Measurements from ENCODE around the gene SHROOM4.

SHROOM4 gene

DNA sequence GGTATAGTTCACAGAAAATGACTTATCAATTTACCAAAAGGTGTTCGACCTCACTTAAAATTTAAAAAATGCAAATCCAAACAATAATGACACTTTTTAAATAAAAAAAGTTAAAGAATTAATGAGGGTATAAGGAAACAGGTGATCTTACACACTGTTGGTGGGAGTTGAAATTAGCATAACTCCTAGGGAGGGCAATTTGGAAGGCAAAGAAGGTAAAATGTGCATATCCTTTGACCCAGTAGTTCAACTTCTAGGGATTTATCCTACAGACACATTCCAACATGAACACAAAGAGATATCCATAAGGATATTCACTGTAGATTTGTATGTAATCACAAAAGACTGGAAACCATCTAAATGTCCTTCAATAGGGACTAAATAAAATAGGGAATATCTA lies 199.5 kb downstream of the SHROOM4 start:
- no peak for DNase-seq

DNA sequence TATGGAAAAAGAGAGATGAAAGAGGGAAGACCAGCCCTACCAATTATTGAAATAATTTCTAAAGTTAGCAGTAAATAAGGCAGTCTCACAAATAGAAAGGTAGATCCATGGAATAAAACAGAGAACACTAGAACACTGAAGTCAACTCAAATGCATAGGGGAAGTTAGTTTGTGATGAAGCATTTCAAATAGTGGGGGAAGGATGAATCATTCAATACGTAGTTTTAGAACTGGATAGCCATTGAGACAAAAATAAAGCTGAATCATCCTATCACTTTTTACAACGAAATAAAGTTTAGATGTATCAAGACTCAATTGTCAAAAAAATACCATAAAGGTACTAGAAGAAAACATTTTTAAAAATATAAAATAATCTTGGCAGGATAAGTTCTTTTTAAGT lies 200.1 kb downstream of the SHROOM4 start:
- DNase-seq: no peak

DNA sequence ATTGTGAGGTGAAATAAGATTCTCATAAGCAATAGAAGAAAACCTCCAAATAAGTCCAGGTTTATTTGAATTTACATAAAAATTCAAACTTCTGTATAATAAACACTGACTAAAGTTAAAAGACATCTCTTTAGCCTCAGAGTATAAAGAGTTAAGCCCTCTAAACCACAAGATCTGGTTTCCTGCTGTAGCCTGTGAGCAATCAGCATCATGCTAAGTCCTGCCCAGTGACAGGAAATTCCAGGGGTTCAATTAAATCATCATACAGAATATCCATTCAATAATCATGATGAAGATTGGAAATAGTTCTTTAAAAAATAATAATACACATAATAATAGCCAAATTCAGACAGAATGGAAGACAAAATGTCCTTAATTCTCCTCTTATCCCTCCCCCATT lies 204.2 kb downstream of the SHROOM4 start:
- DNase-seq: no peak

DNA sequence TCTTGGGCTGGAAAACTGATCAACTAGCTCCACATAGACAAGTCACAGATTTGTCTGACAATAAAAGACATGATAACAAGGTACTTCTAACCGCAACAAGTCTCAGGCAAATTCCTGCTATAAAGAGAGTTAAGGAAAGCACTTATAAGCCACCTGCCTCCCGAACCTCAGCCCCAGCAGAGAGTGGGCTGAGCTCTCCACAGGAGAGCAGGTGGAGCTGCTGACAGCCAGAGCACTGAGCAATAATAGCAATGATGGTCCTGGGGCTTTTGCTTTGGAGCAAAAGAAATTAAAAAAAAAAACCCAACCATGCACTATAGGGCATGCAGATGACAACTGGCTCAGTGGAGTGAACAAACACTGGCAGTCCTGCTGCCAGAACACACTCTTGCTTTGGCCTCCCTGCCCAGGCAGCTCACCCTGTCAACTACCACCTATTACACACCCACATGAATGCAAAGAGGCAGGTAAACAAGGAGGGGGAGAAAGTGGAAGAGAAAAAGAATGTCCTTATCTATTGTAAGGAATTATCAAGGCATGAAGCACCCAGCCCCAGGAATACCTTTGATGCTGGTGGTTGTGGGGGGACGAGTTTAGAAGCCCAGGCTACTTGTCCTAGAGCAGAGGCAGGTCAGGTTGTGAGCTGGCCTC lies 207.6 kb downstream of the SHROOM4 start:
- DNase-seq: no peak

DNA sequence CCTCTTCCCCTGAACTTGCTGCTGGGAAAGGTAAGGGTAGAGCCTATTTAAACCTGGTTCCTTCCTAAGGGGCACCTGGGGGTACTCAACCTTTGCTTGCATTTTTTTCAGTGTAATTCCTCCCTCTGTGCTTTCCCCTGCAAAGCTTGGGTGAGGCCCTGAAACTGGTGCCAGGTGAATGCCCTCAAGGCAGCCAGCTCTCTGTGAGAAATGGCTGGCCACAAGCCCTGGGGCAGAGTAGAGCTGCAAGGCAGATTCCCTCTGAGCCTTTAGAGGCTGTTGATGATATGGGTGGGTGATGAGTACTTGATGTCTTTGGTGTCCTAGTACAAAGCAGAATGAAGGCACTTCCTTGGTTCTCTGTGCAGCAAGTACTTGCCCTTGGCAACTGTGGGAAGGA lies 217.9 kb downstream of the SHROOM4 start:
- DNase-seq: no peak

DNA sequence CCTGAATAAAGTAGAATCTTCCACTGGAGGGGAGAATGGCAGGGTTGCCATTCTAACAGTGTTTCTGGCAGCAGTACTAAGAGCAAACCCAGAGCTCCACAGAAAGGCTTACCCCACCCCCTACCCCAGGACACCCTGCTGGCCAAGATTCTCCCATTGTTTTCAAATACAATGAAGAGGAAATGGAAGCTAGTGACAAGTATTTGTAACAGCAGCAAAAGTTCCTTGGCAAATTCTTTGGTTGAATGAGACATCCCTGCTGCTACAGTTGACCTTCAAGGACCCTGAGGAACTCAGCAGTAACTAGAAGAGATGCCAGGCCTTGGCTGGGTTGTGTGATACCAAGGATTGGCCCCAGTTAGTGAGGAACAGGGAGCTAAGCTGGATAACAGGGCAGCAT lies 219.2 kb downstream of the SHROOM4 start:
- no peak for DNase-seq

DNA sequence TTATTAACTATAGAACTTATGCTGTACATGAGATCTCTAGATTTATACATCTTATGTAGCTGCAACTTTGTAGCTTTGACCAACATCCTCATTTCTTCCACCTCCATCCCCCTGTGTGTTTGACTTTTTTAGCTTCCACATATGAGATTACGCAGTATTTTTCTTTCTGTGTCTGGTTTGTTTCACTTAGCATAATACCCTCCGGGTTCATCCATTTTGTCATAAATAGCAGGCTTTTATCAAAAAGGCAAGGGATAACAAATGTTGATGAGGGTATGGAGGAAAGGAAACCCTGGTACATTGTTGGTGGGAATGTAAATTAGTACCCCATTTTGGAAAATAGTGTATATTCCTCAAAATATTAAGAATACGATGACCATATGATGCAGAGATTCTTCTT lies 227.0 kb downstream of the SHROOM4 start:
- no peak for DNase-seq

DNA sequence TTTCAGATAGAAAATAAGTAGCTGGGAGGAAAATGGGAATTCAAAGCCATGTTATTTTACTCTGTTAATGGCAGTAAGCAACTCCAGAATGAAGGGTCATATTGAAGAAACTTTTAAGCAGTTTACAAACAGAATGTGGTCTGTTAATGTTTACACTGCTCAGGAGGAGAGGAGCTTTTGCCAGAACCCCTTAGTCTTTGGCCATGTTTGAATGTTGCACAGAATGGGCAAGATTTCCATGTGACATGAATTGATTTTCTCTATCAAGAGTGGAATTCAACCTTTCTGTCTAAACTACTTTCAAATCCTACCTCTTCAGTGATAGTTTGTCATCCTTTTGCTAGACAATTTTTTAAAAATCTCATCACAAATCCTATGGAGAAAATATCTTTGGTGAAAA lies 227.6 kb downstream of the SHROOM4 start:
- no peak for DNase-seq

DNA sequence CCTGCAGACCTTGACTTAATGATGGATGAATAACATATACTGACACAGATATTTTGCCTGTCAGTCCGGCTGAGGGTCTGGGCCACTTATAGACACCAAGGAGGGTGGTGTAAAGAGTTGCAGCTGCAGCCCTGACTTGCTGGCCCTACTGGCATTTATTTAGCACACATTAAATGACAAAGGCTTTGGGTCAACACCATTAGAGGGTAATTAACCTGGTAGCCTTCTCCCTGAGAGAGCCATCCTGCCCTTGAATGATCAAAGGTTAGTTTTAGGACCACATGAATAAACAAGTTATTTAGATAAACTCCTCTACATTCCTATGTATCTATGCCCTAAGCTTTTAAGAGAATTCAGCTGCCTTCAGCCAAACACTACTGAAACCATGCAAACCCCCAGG lies 232.6 kb downstream of the SHROOM4 start:
- no peak for DNase-seq

DNA sequence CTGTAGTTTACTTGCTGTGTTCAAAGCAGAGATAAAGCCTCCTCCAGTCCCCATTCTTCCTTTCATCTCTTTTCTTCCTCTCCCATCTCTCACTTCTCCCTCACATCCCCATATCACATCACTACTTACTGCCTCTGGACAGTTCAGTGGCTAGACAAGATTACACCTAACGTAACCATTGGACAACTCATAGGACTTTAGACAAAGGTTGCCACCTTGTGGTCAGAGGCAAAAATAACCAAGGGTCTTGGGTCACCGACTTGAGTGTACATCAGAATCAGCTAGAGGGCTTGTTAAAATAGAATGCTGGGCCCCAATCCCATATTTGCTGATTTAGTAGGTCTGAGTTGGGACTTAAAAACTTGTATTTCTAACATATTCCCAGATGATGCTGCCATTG lies 234.0 kb downstream of the SHROOM4 start:
- peak; percentile 30 to 55 for DNase-seq

DNA sequence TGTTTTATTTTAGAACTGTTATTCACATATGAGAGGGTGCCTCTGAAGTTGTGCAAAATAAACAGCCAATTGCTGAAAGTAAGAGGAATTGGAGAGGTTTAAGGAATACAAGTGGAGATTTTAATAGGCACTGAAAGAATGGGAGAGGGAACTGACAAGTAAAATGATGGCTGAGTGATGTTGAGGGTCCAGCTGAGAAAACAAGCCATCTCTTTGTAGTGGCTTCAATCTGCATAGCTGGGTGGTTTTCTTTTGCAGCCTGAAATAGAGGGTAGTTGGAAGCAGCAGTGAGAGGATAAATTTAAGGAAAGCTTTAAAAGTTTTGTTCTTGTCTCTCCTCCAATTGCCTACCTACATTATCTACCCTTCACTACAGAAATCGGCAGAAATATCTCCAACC lies 236.7 kb downstream of the SHROOM4 start:
- no peak for DNase-seq

DNA sequence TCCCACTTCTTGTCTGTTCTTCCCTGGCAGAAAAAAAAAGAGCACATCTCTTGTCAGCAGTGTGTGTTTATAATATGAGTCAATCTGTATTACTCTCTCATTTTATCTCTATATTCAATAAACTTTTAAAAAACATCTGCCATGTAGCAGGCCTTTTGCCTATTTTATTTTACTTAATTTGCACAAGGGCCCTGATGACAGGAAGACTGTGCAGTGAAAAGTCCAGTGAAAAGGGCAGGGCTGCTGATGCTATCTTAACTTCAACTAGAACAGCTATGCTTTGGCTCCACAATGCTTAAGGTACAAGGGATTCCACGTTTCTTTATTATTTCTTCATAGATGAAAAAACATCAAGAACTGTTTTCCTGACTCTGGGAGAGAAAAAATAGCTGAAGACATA lies 246.4 kb downstream of the SHROOM4 start:
- DNase-seq: no peak

DNA sequence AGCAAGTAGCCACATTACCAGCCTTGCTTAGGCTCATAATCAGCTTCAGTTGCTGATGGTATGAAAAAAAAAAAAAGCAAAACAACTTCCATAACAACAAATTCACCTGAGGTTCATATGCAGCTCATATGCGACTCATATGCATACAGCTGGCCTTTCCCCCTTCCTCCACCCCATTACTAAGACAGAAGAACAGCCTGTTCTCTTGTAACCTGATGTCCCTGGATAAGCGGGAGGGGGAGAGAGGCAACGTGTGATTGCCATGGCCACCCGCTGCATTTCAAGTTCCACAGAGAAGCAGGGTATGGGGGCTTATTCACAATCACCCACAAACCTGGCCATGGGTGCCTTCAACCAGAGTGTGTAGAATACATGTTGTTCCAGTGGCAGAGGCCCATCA lies 248.3 kb downstream of the SHROOM4 start:
- no peak for DNase-seq

All from CD4-positive, alpha-beta T cell treated with Interferon alpha-2 for 1 hour (primary cell).